ENCODE data around the gene FTO.

- TF ChIP-seq TBP (IDR thresholded peaks at IDR 0.05; ENCODE audit: low read depth, low read length), result no peak
- TF ChIP-seq MAFK (IDR thresholded peaks at IDR 0.05; ENCODE audit: low read depth, low read length), result no peak
- TF ChIP-seq MAX (IDR thresholded peaks at IDR 0.05), result no peak
- no peak for TF ChIP-seq NRF1 (IDR thresholded peaks at IDR 0.05; ENCODE audit: low read depth, low read length)
- TF ChIP-seq HDAC6 (IDR thresholded peaks at IDR 0.05; ENCODE audit: low read depth, low read length), result no peak
- TF ChIP-seq GABPA (IDR thresholded peaks at IDR 0.05; ENCODE audit: borderline replicate concordance, insufficient read depth, low read length), result no peak
- TF ChIP-seq POLR2AphosphoS5 (IDR thresholded peaks at IDR 0.05; ENCODE audit: low read depth, low read length), result no peak
- no peak for TF ChIP-seq EZH2 (IDR thresholded peaks at IDR 0.05; ENCODE audit: low read depth, low read length, severe bottlenecking)
- TF ChIP-seq, protein P1, sequence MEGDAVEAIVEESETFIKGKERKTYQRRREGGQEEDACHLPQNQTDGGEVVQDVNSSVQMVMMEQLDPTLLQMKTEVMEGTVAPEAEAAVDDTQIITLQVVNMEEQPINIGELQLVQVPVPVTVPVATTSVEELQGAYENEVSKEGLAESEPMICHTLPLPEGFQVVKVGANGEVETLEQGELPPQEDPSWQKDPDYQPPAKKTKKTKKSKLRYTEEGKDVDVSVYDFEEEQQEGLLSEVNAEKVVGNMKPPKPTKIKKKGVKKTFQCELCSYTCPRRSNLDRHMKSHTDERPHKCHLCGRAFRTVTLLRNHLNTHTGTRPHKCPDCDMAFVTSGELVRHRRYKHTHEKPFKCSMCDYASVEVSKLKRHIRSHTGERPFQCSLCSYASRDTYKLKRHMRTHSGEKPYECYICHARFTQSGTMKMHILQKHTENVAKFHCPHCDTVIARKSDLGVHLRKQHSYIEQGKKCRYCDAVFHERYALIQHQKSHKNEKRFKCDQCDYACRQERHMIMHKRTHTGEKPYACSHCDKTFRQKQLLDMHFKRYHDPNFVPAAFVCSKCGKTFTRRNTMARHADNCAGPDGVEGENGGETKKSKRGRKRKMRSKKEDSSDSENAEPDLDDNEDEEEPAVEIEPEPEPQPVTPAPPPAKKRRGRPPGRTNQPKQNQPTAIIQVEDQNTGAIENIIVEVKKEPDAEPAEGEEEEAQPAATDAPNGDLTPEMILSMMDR (IDR thresholded peaks at IDR 0.05; ENCODE audit: control extremely low read depth in 1 of 3, insufficient read depth in 1 of 3, low read depth in 1 of 3, low read length in 3 of 3), result no peak
- TF ChIP-seq ZNF274 (IDR thresholded peaks at IDR 0.05; ENCODE audit: borderline replicate concordance, extremely low read depth, low read length), result no peak
Measured at GRCh38 chr16:53986793-53987192, 282.8 kb downstream of the FTO start.

Data from H1 (cell line).